ENCODE results near the gene IMPA2.
"Not testable (repeated sequence)": the region's sequence is repeated elsewhere in the genome, so short reads cannot be mapped to it uniquely, and the experiment has no call there.

The IMPA2 gene

DNA sequence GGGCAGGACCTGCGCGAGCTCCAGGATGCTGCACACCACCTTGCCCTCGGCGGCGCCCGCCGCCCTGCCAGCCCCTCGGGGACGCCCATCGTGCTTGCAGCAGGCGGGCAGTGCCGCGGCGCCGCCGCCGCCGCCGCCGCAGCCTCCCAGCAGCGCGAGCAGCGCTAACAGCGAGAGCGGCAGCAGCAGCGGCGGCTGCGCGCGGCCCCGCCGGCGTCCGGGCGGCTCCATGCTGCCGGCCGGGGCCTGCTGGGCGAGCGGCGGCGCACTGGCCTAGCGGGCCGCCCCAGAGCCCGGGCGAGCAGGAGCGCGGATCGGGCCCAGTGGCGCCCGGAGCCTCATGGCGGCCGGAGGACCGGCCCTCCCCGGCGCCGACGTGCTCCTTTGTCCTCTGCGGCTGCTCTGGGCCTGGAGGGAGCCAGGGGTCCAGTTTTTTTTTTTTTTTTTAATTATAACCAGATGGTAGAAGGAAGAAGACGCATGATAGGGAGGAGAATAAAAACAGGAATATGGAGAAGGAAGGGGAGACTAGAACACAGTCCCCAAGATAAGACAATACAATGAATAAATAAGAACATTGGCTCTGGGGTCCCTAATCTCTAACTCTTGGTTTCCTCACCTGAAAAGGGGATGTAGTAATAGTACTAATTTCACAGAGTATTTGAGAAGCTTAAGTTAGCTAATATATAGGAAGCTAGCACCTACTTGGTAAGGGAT is 95.3 kb downstream of the IMPA2 start:
- DNase-seq (ENCODE audit: low spot score), result no peak

DNA sequence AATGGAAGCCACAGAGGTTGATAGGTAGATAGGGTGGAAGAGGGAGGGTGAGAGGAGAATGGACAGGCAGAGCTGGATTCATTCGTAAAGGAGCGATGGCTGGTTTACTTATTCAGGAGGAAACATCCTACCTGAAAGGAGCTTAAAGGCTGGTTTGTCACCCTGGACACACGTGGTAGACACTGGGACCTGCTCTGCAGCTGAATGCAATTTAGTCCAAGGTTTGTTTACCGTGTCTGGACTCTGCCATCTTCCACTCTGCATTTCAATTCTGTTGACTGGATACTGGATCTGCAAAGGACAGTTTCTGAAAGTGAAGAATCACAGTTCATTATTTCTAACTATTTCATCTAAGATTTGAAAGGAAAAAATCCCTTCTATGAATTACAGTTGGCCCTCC is 96.7 kb downstream of the IMPA2 start:
- DNase-seq (ENCODE audit: low spot score), result not testable (repeated sequence)

DNA sequence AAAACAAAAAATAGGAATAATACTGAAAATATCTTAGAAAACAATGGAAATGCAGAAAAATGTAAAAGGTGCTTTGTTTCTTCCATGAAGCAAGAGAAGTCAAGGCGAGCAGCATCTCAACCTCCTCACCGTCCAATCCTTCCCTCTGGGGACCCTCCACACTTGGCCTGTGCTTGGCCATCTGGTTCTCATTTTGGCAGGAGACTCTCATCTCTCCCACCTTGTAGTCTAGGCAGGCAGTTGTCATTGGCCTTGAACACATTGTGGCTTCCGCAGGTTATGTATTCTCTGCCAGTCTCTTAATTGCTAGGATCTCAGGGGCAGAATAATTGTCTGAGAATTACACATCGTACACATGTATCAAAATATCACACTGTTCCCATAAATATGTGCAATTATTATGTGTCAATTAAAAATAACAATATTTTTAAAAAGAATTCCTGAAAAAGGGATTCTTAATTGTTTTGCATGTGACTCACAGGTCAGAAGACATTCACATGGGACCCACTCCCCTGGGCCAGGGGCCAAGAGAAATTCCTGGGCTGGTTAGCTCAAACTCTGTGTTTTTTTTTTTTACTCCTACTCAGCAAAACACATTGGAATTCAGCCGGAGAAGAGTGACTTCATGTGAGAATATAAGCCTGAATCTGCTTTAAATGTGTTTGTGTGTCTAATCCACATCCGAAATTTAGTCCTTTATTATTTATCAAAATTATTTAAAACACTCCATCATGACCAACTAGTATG is 98.4 kb downstream of the IMPA2 start:
- DNase-seq (ENCODE audit: low spot score), result no peak

Data from NAMALWA (cell line).